Type B pancreatic cell (in vitro differentiated cells): ENCODE measurements around the gene SULT1C4. TPM values are rescaled to one million over a fixed set of nuclear protein-coding genes. Genes with fewer than 3 reads are reported as not detected.

Experiments used
- DNase-seq: peaks from one replicate; pipeline ENCODE4 v3.0.0; 2021; ENCODE audit warnings: mixed read lengths; ENCODE audit not compliant: unreplicated experiment; ENCODE audit errors: extremely low spot score
- H3K27ac Mint-ChIP-seq: 2 replicates; pipeline ENCODE4 v1.8.0; 2021; ENCODE audit warnings: mild to moderate bottlenecking, mixed read lengths
- H3K27me3 Mint-ChIP-seq: 2 replicates; pipeline ENCODE4 v1.8.0; 2021; ENCODE audit warnings: mixed read lengths
- H3K36me3 Mint-ChIP-seq: 2 replicates; pipeline ENCODE4 v1.8.0; 2021; ENCODE audit warnings: mixed read lengths
- H3K4me1 Mint-ChIP-seq: one replicate; pipeline ENCODE4 v1.8.0; 2021; ENCODE audit warnings: mixed read lengths; ENCODE audit not compliant: unreplicated experiment
- H3K4me3 Mint-ChIP-seq: 2 replicates; pipeline ENCODE4 v1.8.0; 2021; ENCODE audit warnings: mild to moderate bottlenecking, mixed read lengths
- H3K9me3 Mint-ChIP-seq: 2 replicates; pipeline ENCODE4 v1.8.0; 2021; ENCODE audit warnings: mixed read lengths
- total RNA-seq: library from RNA; stranded (reverse); gene quantifications from 2 replicates; pipeline ENCODE4 v1.2.1, GENCODE V29; 2021; ENCODE audit warnings: low replicate concordance
- TF ChIP-seq, protein P1 (sequence below): fragments of 200-600 bp; sonication (generic); conservative IDR thresholded peaks from 2 replicates; pipeline ENCODE4 v1.5.0; 2021; ENCODE audit warnings: antibody characterized with exemption, mild to moderate bottlenecking

The SULT1C4 gene
- total RNA-seq, 1 donor from 2014 or later = 27.5 TPM

DNA sequence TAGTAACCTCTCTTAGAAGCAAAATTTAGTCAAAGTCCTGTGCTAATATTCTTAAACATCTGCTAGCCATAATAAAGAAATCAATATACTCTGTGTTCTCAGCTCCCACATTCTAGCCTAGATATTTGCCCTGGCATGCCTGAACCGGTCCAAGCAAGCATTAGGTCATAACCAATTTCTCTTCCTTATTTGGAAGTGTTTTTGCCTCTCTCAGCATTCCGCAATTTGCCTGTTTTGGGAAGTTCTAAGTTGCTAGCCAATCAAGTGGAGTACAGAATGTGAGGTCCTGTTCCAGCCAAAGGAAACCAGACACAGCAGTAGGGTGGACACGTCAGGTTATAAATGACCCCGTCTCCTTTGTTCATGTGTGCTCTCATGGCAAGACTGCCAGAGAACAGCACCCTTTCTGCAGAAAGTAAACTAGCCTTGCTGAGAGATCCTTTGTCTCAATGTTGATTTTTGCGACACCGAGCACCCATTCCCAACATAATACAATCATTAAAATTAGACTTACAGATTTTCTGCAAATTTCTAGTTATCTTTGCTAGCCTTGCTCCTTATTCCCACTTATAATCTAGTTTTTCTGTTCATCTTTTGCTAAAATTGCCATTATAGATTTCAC is 13.0 kb upstream of the SULT1C4 start:
- no peaks in the 10 kb centered on the region for H3K4me1 Mint-ChIP-seq
- TF ChIP-seq, protein P1, sequence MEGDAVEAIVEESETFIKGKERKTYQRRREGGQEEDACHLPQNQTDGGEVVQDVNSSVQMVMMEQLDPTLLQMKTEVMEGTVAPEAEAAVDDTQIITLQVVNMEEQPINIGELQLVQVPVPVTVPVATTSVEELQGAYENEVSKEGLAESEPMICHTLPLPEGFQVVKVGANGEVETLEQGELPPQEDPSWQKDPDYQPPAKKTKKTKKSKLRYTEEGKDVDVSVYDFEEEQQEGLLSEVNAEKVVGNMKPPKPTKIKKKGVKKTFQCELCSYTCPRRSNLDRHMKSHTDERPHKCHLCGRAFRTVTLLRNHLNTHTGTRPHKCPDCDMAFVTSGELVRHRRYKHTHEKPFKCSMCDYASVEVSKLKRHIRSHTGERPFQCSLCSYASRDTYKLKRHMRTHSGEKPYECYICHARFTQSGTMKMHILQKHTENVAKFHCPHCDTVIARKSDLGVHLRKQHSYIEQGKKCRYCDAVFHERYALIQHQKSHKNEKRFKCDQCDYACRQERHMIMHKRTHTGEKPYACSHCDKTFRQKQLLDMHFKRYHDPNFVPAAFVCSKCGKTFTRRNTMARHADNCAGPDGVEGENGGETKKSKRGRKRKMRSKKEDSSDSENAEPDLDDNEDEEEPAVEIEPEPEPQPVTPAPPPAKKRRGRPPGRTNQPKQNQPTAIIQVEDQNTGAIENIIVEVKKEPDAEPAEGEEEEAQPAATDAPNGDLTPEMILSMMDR = no peak
- H3K9me3 Mint-ChIP-seq = peaks cover 4% of the 10 kb centered on the region
- H3K27me3 Mint-ChIP-seq = no peaks in the 10 kb centered on the region
- no peak overlapping the region for H3K4me3 Mint-ChIP-seq
- H3K27ac Mint-ChIP-seq = no peak overlapping the region
- no peaks in the 10 kb centered on the region for H3K36me3 Mint-ChIP-seq
- no peak for DNase-seq

DNA sequence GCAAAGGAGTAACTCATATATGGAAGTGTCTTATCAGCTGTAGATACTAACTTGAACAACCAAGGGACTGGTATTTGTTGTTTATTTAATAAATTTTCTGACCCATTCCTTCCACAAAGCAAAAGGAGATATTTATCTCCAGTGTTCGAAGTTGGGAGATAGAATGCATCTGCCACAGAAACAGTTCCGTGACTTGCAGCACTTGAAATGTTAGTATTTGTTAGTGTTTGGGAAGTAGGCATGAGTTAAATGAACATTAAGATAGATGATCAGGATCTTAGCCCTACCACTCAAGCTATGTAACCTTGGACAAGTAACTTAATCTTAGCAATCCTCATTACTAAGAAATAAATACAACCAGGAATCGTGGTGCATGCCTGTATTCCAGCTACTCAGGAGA is 12.1 kb upstream of the SULT1C4 start:
- Mint-ChIP-seq H3K4me1 (no peaks in the 10 kb centered on the region), H3K27me3 (no peaks in the 10 kb centered on the region)

DNA sequence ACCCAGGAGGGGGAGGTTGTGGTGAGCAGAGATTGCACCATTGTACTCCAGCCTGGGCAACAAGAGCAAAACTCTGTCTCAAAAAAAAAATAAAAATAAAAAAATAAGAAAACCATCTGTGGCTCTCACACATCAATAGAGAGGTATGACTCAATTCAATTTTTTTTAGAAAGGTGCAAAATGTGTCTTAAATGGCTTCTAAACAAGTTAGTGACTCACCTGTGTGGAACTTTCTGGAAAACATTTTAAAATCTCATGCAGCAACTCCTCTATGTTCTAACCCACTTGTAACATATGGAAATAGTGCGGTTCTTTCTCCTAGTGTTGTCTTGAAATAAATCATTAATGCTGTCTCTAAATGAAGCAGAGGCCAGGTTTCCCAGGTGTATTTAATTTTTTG is 10.7 kb upstream of the SULT1C4 start:
- H3K36me3 Mint-ChIP-seq = no peaks in the 10 kb centered on the region
- no peaks in the 10 kb centered on the region for H3K4me1 Mint-ChIP-seq
- no peak overlapping the region for H3K27ac Mint-ChIP-seq
- no peaks in the 10 kb centered on the region for H3K27me3 Mint-ChIP-seq
- TF ChIP-seq, protein P1 = no peak
- peaks cover 4% of the 10 kb centered on the region for H3K9me3 Mint-ChIP-seq
- no peak overlapping the region for H3K4me3 Mint-ChIP-seq
- no peak for DNase-seq

More for the DNA sequence above, 12.1 kb upstream of the SULT1C4 start:
- H3K4me3 Mint-ChIP-seq = no peak overlapping the region
- no peaks in the 10 kb centered on the region for H3K36me3 Mint-ChIP-seq
- H3K9me3 Mint-ChIP-seq = peaks cover 4% of the 10 kb centered on the region
- TF ChIP-seq, protein P1 = no peak
- H3K27ac Mint-ChIP-seq = no peak overlapping the region
- no peak for DNase-seq

DNA sequence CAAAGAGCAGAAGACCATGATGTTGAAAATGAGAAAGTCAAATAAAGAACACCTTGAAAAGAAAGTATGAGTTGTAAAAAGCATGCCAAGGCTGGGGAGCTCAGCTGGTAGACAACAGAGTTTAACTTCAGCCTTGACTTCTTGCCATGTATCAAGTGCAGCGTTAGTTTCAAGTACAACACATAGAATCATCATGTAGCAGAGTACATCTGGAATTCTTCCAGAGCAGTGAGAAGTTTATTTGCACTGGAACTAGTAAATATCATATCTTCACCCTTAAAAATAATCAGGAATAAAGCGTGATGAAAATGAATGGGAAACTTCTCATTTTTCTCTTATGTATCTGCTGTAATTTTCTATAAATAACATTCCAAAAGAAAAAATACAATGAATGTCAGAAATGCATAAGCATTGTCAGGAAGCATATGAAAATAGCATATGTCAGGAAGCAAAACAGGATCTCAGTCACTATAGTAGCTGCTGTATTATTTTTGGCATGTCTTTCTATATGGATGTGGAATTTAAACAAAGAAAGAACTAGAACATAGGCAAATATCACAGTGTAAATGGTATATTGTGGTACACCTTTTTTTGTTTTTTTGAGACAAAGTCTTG is 10.1 kb upstream of the SULT1C4 start:
- no peaks in the 10 kb centered on the region for H3K27me3 Mint-ChIP-seq
- no peaks in the 10 kb centered on the region for H3K4me1 Mint-ChIP-seq
- DNase-seq = no peak
- no peak overlapping the region for H3K27ac Mint-ChIP-seq
- peaks cover 4% of the 10 kb centered on the region for H3K9me3 Mint-ChIP-seq
- no peak overlapping the region for H3K4me3 Mint-ChIP-seq
- TF ChIP-seq, protein P1 = no peak
- no peaks in the 10 kb centered on the region for H3K36me3 Mint-ChIP-seq

DNA sequence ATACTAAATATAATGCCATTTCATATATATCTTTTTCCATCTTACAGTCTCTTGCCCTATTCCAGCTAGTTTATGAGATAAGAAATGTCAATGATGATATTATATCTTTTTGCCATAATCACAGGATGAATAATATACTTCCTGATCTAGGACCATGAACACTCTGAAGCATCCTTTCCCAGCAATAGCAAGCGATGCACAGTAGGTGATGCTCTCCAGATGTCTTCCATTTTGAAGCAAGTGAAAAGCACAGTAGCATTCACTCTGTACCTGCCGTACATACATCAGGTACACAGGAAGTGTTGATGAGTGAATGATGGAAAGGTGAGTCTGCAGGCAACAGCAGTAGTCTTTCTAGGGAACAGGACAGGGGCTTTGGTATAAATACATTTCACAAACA is 8.6 kb upstream of the SULT1C4 start:
- no peak for DNase-seq
- Mint-ChIP-seq H3K4me1 (peaks cover 3% of the 10 kb centered on the region), H3K27me3 (no peaks in the 10 kb centered on the region), H3K27ac (no peak overlapping the region), H3K4me3 (no peak overlapping the region), H3K36me3 (no peaks in the 10 kb centered on the region), H3K9me3 (peaks cover 4% of the 10 kb centered on the region)
- TF ChIP-seq, protein P1 = no peak
